ENCODE results near the gene BTBD8. TPM values are rescaled to one million over a fixed set of nuclear protein-coding genes. Genes with fewer than 3 reads are reported as not detected.

Gene BTBD8
- total RNA-seq, 1 experiment from 2014 or later: 2.9 TPM

Other genes with a start within 250 kb of the BTBD8 start
- 17.2 and 18.2 TPM in 2 replicates for gene TGFBR3, start 194.2 kb upstream of the BTBD8 start, total RNA-seq (2014; rRNA removed; shearing (Covaris generic))
- gene BRDT, start 130.9 kb upstream of the BTBD8 start, total RNA-seq (2014; rRNA removed; shearing (Covaris generic)): not detected in 2 replicates
- 6.5 and 8.3 TPM in 2 replicates for gene EPHX4, start 50.4 kb upstream of the BTBD8 start, total RNA-seq (2014; rRNA removed; shearing (Covaris generic))
- not detected in 2 replicates for gene SETSIP, start 4.9 kb upstream of the BTBD8 start, total RNA-seq (2014; rRNA removed; shearing (Covaris generic))
- gene C1orf146, start 137.6 kb downstream of the BTBD8 start, total RNA-seq (2014; rRNA removed; shearing (Covaris generic)): not detected in 2 replicates
- gene GLMN, start 218.6 kb downstream of the BTBD8 start, total RNA-seq (2014; rRNA removed; shearing (Covaris generic)): 13.6 and 14.3 TPM in 2 replicates
- gene RPAP2, start 218.7 kb downstream of the BTBD8 start, total RNA-seq (2014; rRNA removed; shearing (Covaris generic)): 22.6 TPM in 2 replicates

Measured in SK-MEL-5 (cell line).